Glutamatergic neuron (in vitro differentiated cells): ENCODE measurements around the gene SYT8. TPM values are rescaled to one million over a fixed set of nuclear protein-coding genes. Genes with fewer than 3 reads are reported as not detected.

Source experiments
- DNase-seq: peaks from one replicate; pipeline ENCODE4 v3.0.0; 2022
- H3K27ac Mint-ChIP-seq: one replicate; pipeline ENCODE4 v1.8.0; 2020; ENCODE audit warnings: mild to moderate bottlenecking, mixed read lengths, inconsistent platforms; ENCODE audit not compliant: unreplicated experiment
- H3K27me3 Mint-ChIP-seq: one replicate; pipeline ENCODE4 v1.8.0; 2020; ENCODE audit warnings: mild to moderate bottlenecking, moderate library complexity, mixed read lengths, inconsistent platforms; ENCODE audit not compliant: unreplicated experiment
- H3K36me3 Mint-ChIP-seq: one replicate; pipeline ENCODE4 v1.8.0; 2020; ENCODE audit warnings: mild to moderate bottlenecking, mixed read lengths, inconsistent platforms; ENCODE audit not compliant: unreplicated experiment
- H3K4me1 Mint-ChIP-seq: one replicate; pipeline ENCODE4 v1.8.0; 2020; ENCODE audit warnings: mild to moderate bottlenecking, low read depth, mixed read lengths, inconsistent platforms; ENCODE audit not compliant: unreplicated experiment
- H3K4me3 Mint-ChIP-seq: one replicate; pipeline ENCODE4 v1.8.0; 2020; ENCODE audit warnings: mild to moderate bottlenecking, mixed read lengths, inconsistent platforms; ENCODE audit not compliant: unreplicated experiment
- H3K9me3 Mint-ChIP-seq: one replicate; pipeline ENCODE4 v1.8.0; 2020; ENCODE audit warnings: mild to moderate bottlenecking, moderate library complexity, mixed read lengths, inconsistent platforms; ENCODE audit not compliant: unreplicated experiment
- CTCF ChIP-seq: fragments of 200-600 bp; sonication (generic); IDR thresholded peaks from one replicate; pipeline ENCODE4 v1.5.0; 2021; ENCODE audit not compliant: partially characterized antibody, unreplicated experiment
- total RNA-seq: library from RNA; stranded (reverse); fragmentation: NEBNext Ultra II Directional; extraction: Animal tissue kit (Norgen Biotek cat#: 25700); gene quantifications from one replicate; pipeline ENCODE4 v1.2.1, GENCODE V29; 2021; ENCODE audit not compliant: unreplicated experiment

The SYT8 gene
- total RNA-seq, 1 donor from 2014 or later: not detected

GRCh38 chr11:1860108-1860507 is 25.3 kb downstream of the SYT8 start:
- Mint-ChIP-seq H3K4me3 (no peak overlapping the region), H3K4me1 (peaks cover 3% of the 10 kb centered on the region), H3K27me3 (no peaks in the 10 kb centered on the region), H3K9me3 (peaks cover 2% of the 10 kb centered on the region), H3K36me3 (no peaks in the 10 kb centered on the region), H3K27ac (no peak overlapping the region)
- TF ChIP-seq CTCF: no peak
- no peak for DNase-seq

- Mint-ChIP-seq H3K4me3 (no peak overlapping the region), H3K36me3 (no peaks in the 10 kb centered on the region), H3K27ac (no peak overlapping the region), H3K27me3 (no peaks in the 10 kb centered on the region), H3K4me1 (peaks cover 3% of the 10 kb centered on the region), H3K9me3 (peaks cover 2% of the 10 kb centered on the region)
- no peak for DNase-seq
- TF ChIP-seq CTCF: no peak
Measured at GRCh38 chr11:1861435-1862411, 26.9 kb downstream of the SYT8 start.

GRCh38 chr11:1862588-1863351 is 28.0 kb downstream of the SYT8 start:
- H3K27ac Mint-ChIP-seq: no peak overlapping the region
- H3K27me3 Mint-ChIP-seq: no peaks in the 10 kb centered on the region
- no peaks in the 10 kb centered on the region for H3K9me3 Mint-ChIP-seq
- no peaks in the 10 kb centered on the region for H3K36me3 Mint-ChIP-seq
- no peak for TF ChIP-seq CTCF
- no peak overlapping the region for H3K4me3 Mint-ChIP-seq
- H3K4me1 Mint-ChIP-seq: peaks cover 3% of the 10 kb centered on the region
- DNase-seq: no peak

- Mint-ChIP-seq H3K4me3 (no peak overlapping the region), H3K9me3 (no peaks in the 10 kb centered on the region), H3K27me3 (no peaks in the 10 kb centered on the region), H3K4me1 (peaks cover 3% of the 10 kb centered on the region), H3K27ac (no peak overlapping the region), H3K36me3 (no peaks in the 10 kb centered on the region)
- no peak for TF ChIP-seq CTCF
- DNase-seq: peak; percentile 56
Measured at GRCh38 chr11:1863352-1864216, 28.8 kb downstream of the SYT8 start.
